ENCODE data around the gene NTSR2. TPM values are rescaled to one million over a fixed set of nuclear protein-coding genes. Genes with fewer than 3 reads are reported as not detected.

NTSR2 gene
- total and polyA plus RNA-seq, 2 of the 8 experiments (the other 6 are each of a cell fraction or from before 2014, with no cell fraction given): 0.05 TPM; not detected in 1

- H4K91ac ChIP-seq (replicated peaks; ENCODE audit: insufficient read length, low read length): no peak overlapping the region
- H3K4me1 ChIP-seq (replicated peaks in 1 of 4; ENCODE audit: control insufficient read depth in 3 of 4, insufficient read depth in 4 of 4, low read length in 3 of 4): peaks cover 0 to 3% (median under 1%) of the 10 kb centered on the region in 4 experiments; a peak in 3 of 7 replicates
- H3K14ac ChIP-seq (ENCODE audit: insufficient read length): no peak overlapping the region
- no peak overlapping the region for H3K4ac ChIP-seq (replicated peaks; ENCODE audit: insufficient read length, low read depth, low read length)
- H3K27ac ChIP-seq (ENCODE audit: low read depth, low read length): no peak overlapping the region
- POLR2A ChIA-PET (ENCODE audit: partially characterized antibody): no interaction called here
- FAIRE-seq: no peak
- H3K36me3 ChIP-seq (ENCODE audit: control insufficient read depth in 2 of 4, insufficient read depth in 4 of 4, low read length in 3 of 4): no peaks in the 10 kb centered on the region
- CTCF ChIA-PET (ENCODE audit: partially characterized antibody): interaction anchor here (0.6 to 8.1 kb wide), 19 partner anchors 9 to 540 kb away, joined by 3 to 91 read pairs (median 6); partner anchors contain the start of genes LPIN1 and NTSR2
- H3K4me2 ChIP-seq (ENCODE audit: insufficient read depth in 1 of 2, low read depth in 2 of 2, low read length in 2 of 2): no peak overlapping the region
- H3K56ac ChIP-seq (replicated peaks; ENCODE audit: insufficient read length, low read depth, low read length): no peak overlapping the region
- no peak overlapping the region for H4K8ac ChIP-seq (ENCODE audit: extremely low read depth, insufficient read depth, low read length)
- no peak for DNase-seq (ENCODE audit: low read depth in 1 of 2, low spot score in 2 of 2)
- 82% methylated on average over 4 of the region's 4 CpGs; no CpG with 5 or more reads in 1 of the 2 experiments for WGBS, 2 experiments (ENCODE audit: extremely low coverage in 1 of 2, insufficient coverage in 1 of 2, insufficient read length in 1 of 2, insufficient replicate concordance in 2 of 2, low coverage in 1 of 2, low lambda C conversion rate in 2 of 2, missing lambda C conversion rate in 1 of 2)
- H3K9me3 ChIP-seq (ENCODE audit: insufficient read depth in 2 of 2, low read depth in 1 of 2, low read length in 1 of 2): no peaks in the 10 kb centered on the region
- no peaks in the 10 kb centered on the region for H4K20me1 ChIP-seq (replicated peaks in 1 of 2; ENCODE audit: control insufficient read depth in 1 of 2, insufficient read depth in 2 of 2, low read length in 2 of 2)
- H2BK15ac ChIP-seq (ENCODE audit: low read length): 0 out of 2 replicates have a peak overlapping the region, but pooled peaks have one; percentile 24
- peaks cover 0 to 2% (median 0%) of the 10 kb centered on the region in 4 experiments; a peak in 1 of 7 replicates for H3K27me3 ChIP-seq (replicated peaks in 1 of 4; ENCODE audit: control insufficient read depth in 3 of 4, extremely low read depth in 1 of 4, insufficient read depth in 3 of 4, low read length in 3 of 4)
- no peak overlapping the region for H2AFZ ChIP-seq (ENCODE audit: low read length)
- H2BK120ac ChIP-seq (replicated peaks; ENCODE audit: low read depth, low read length): no peak overlapping the region
- no peak overlapping the region for H2BK12ac ChIP-seq (ENCODE audit: low read depth, low read length)
- H2AK5ac ChIP-seq (ENCODE audit: low read depth, low read length): no peak overlapping the region
- H3K9ac ChIP-seq (replicated peaks in 1 of 4; ENCODE audit: extremely low read depth in 1 of 4, low read depth in 3 of 4, low read length in 3 of 4): no peak overlapping the region
- H2BK5ac ChIP-seq (ENCODE audit: low read depth, low read length): no peak overlapping the region
- no peak overlapping the region for H2BK20ac ChIP-seq (ENCODE audit: low read length)
- no peak overlapping the region for H3K23ac ChIP-seq (ENCODE audit: insufficient read length)
- no peaks in the 10 kb centered on the region for H3K79me2 ChIP-seq (ENCODE audit: control insufficient read depth in 1 of 2, insufficient read depth in 2 of 2, low read length in 2 of 2)
- no peak overlapping the region for H4K5ac ChIP-seq (ENCODE audit: insufficient read length, low read depth, low read length)
- H3K4me3 ChIP-seq (ENCODE audit: extremely low read depth in 1 of 4, insufficient read depth in 2 of 4, low read depth in 3 of 4, low read length in 4 of 4): no peak overlapping the region
- no peaks in the 10 kb centered on the region for H3K79me1 ChIP-seq (ENCODE audit: low read depth, low read length)
- H3K18ac ChIP-seq (ENCODE audit: extremely low read depth, low read length): no peak overlapping the region
- no peaks in the 10 kb centered on the region for H3K23me2 ChIP-seq (ENCODE audit: low read depth, low read length)
- TF ChIP-seq POLR2AphosphoS5 (IDR thresholded peaks at IDR 0.05; ENCODE audit: low read depth, low read length): no peak
- TF ChIP-seq EGR1 (IDR thresholded peaks at IDR 0.05; ENCODE audit: borderline replicate concordance, low read depth, low read length): no peak
- no peak for TF ChIP-seq TAF7 (optimal IDR thresholded peaks at IDR 0.05; ENCODE audit: borderline replicate concordance, low read depth, low read length)
- no peak for TF ChIP-seq BRCA1 (IDR thresholded peaks at IDR 0.05; ENCODE audit: low read depth, low read length)
- TF ChIP-seq CTBP2 (IDR thresholded peaks at IDR 0.05; ENCODE audit: borderline replicate concordance, insufficient read depth, insufficient read length, low read length): no peak
- no peak for TF ChIP-seq HDAC6 (IDR thresholded peaks at IDR 0.05; ENCODE audit: low read depth, low read length)
- no peak for TF ChIP-seq RAD21 (IDR thresholded peaks at IDR 0.05 in 1 of 2, conservative IDR thresholded peaks at IDR 0.05 in 1 of 2; ENCODE audit: low read depth in 2 of 2, low read length in 2 of 2)
- TF ChIP-seq SIN3A (conservative IDR thresholded peaks at IDR 0.05 in 1 of 2, IDR thresholded peaks at IDR 0.05 in 1 of 2; ENCODE audit: low read depth in 1 of 2, low read length in 2 of 2): no peak
- no peak for TF ChIP-seq TBP (IDR thresholded peaks at IDR 0.05; ENCODE audit: low read depth, low read length)
- no peak for TF ChIP-seq FOSL1 (IDR thresholded peaks at IDR 0.05; ENCODE audit: insufficient read depth, low read depth, low read length)
- no peak for TF ChIP-seq CEBPB (IDR thresholded peaks at IDR 0.05; ENCODE audit: low read depth, low read length)
- TF ChIP-seq GABPA (IDR thresholded peaks at IDR 0.05; ENCODE audit: borderline replicate concordance, insufficient read depth, low read length): no peak
- no peak for TF ChIP-seq JUN (IDR thresholded peaks at IDR 0.05; ENCODE audit: low read depth, low read length)
- no peak for TF ChIP-seq BACH1 (IDR thresholded peaks at IDR 0.05; ENCODE audit: low read length)
Observed at GRCh38 chr2:11683966-11684365, 14.0 kb upstream of the NTSR2 start.
